ENCODE measurements around the gene TGFBR3. TPM values are rescaled to one million over a fixed set of nuclear protein-coding genes. Genes with fewer than 3 reads are reported as not detected.
A peak's percentile ranks its signal among the peaks of the same experiment; 100 is the strongest.

Gene TGFBR3
- total RNA-seq, 1 experiment from 2014 or later = 14.5 TPM

DNA sequence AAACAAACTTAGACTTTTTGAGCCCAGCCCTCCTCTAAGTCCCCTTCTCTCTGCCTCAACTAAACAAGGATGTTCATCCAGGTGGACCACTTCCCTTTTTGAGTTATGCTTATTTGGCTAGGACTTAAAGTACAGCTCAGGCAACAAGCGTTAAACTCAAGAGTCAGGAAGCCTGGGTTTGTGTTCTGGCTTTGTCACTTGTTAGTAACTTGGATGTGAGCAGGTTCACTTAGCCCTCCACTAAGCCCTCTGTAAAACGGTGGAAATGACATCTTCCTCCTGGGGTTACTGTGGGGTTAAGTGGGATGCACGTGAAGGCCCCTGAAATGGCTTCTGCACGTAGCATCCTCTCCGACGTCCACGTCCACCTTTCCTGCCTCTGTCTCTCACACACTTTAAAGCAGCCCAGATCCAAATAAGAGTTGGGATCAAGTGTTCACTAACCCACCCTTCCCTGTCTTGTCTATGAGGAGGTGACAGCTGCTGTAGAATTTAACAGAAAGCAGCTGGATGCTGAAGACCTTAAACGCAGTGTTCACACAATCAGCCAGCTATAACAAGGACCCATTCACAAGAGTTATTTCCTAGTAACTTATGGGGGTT, 152.7 kb downstream of the TGFBR3 start:
- Histone ChIP-seq H3K27ac (ENCODE audit: low read length) (peak overlapping the region; percentile 82), H3K4me3 (ENCODE audit: low read depth in 2 of 2, low read length in 2 of 2) (no peak overlapping the region), H3K4me1 (ENCODE audit: control insufficient read depth, insufficient read depth, low read length) (peaks cover 69% of the 10 kb centered on the region), H3K36me3 (ENCODE audit: control insufficient read depth, insufficient read depth, low read length) (no peaks in the 10 kb centered on the region), H3K27me3 (ENCODE audit: control insufficient read depth, insufficient read depth, low read length) (no peaks in the 10 kb centered on the region), H3K9me3 (ENCODE audit: control insufficient read depth, insufficient read depth, low read depth, low read length) (no peaks in the 10 kb centered on the region)
- DNase-seq (ENCODE audit: low read depth, low spot score) = no peak
- no peak for ATAC-seq
- no TSS peak for BruUV-seq (replicated peaks)
- CTCF ChIA-PET = no interaction called here
- in situ Hi-C loops (cut with HindIII; ENCODE audit: low pct_unique_long_range_greater_than_20kb, low sequenced_read_pairs) = no loop called here
- POLR2A ChIA-PET = no interaction called here
- intact Hi-C loops (cut with micrococcal nuclease; ENCODE audit: unreplicated experiment) = loop anchor here (10.0 kb wide), 1 partner anchor 198 kb away; no protein-coding TSS in a partner anchor
- TF ChIP-seq, protein P1, sequence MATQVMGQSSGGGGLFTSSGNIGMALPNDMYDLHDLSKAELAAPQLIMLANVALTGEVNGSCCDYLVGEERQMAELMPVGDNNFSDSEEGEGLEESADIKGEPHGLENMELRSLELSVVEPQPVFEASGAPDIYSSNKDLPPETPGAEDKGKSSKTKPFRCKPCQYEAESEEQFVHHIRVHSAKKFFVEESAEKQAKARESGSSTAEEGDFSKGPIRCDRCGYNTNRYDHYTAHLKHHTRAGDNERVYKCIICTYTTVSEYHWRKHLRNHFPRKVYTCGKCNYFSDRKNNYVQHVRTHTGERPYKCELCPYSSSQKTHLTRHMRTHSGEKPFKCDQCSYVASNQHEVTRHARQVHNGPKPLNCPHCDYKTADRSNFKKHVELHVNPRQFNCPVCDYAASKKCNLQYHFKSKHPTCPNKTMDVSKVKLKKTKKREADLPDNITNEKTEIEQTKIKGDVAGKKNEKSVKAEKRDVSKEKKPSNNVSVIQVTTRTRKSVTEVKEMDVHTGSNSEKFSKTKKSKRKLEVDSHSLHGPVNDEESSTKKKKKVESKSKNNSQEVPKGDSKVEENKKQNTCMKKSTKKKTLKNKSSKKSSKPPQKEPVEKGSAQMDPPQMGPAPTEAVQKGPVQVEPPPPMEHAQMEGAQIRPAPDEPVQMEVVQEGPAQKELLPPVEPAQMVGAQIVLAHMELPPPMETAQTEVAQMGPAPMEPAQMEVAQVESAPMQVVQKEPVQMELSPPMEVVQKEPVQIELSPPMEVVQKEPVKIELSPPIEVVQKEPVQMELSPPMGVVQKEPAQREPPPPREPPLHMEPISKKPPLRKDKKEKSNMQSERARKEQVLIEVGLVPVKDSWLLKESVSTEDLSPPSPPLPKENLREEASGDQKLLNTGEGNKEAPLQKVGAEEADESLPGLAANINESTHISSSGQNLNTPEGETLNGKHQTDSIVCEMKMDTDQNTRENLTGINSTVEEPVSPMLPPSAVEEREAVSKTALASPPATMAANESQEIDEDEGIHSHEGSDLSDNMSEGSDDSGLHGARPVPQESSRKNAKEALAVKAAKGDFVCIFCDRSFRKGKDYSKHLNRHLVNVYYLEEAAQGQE (IDR thresholded peaks at IDR 0.05; ENCODE audit: insufficient read depth in 1 of 2, low read depth in 2 of 2, low read length in 1 of 2) = no peak
- TF ChIP-seq TCF7L2 (IDR thresholded peaks at IDR 0.05; ENCODE audit: low read depth, low read length) (no peak), SIN3A (IDR thresholded peaks at IDR 0.05; ENCODE audit: borderline replicate concordance, insufficient read depth, low read depth, low read length) (no peak), POLR2AphosphoS5 (IDR thresholded peaks at IDR 0.05; ENCODE audit: low read depth, low read length) (no peak)
- TF ChIP-seq, protein P2, sequence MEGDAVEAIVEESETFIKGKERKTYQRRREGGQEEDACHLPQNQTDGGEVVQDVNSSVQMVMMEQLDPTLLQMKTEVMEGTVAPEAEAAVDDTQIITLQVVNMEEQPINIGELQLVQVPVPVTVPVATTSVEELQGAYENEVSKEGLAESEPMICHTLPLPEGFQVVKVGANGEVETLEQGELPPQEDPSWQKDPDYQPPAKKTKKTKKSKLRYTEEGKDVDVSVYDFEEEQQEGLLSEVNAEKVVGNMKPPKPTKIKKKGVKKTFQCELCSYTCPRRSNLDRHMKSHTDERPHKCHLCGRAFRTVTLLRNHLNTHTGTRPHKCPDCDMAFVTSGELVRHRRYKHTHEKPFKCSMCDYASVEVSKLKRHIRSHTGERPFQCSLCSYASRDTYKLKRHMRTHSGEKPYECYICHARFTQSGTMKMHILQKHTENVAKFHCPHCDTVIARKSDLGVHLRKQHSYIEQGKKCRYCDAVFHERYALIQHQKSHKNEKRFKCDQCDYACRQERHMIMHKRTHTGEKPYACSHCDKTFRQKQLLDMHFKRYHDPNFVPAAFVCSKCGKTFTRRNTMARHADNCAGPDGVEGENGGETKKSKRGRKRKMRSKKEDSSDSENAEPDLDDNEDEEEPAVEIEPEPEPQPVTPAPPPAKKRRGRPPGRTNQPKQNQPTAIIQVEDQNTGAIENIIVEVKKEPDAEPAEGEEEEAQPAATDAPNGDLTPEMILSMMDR (IDR thresholded peaks at IDR 0.05) = no peak

DNA sequence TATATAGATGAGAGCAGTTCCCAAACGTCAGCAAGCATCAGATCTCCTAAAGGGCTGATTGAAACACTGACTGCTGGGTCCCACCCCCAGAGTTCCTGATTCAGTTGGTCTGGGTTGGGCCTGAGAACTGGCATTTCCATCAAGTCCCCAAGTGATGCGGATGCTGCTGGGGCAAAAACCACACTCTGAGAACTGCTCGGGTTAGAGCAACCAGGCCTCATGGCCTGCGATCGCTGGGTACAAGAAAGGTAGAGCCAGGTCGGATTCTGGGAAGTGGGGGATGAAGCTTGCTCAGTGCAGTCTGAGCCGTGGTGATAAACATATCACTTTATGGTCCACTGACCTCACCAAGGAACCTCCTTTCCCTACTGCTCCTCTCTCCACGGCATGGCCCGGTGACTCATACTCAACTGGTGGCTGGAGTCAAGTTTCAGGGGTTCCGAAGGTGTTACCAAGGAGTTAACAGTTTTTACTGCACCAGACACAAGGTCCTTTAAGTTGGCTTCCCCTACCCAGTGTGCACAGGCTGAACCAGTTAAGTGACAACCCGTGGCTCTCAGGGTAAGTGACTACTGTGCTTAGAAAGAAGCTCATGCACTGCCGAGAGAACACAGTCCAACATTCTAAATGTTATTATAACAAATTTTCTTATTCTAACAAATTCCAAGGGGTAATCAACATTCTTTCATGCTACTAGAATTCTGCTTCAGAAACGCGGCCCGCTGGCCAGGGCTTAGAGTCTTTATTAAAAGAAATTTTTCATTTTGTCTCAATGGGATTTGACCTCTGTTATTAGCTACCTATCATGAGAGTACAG, 153.5 kb downstream of the TGFBR3 start:
- Histone ChIP-seq H3K36me3 (ENCODE audit: control insufficient read depth, insufficient read depth, low read length) (no peaks in the 10 kb centered on the region), H3K9me3 (ENCODE audit: control insufficient read depth, insufficient read depth, low read depth, low read length) (no peaks in the 10 kb centered on the region), H3K4me3 (ENCODE audit: low read depth in 2 of 2, low read length in 2 of 2) (no peak overlapping the region), H3K27ac (ENCODE audit: low read length) (peak overlapping the region; percentile 82), H3K27me3 (ENCODE audit: control insufficient read depth, insufficient read depth, low read length) (no peaks in the 10 kb centered on the region), H3K4me1 (ENCODE audit: control insufficient read depth, insufficient read depth, low read length) (peaks cover 62% of the 10 kb centered on the region)
- BruUV-seq (replicated peaks) = no TSS peak
- POLR2A ChIA-PET = interaction anchor here (0.6 kb wide), 1 partner anchor 146 kb away, joined by 4 read pairs; no protein-coding TSS in a partner anchor
- intact Hi-C loops (cut with micrococcal nuclease; ENCODE audit: unreplicated experiment) (loop anchor here (10.0 kb wide), 1 partner anchor 198 kb away; no protein-coding TSS in a partner anchor), in situ Hi-C loops (cut with HindIII; ENCODE audit: low pct_unique_long_range_greater_than_20kb, low sequenced_read_pairs) (no loop called here)
- peak; percentile 69 for ATAC-seq
- no peak for DNase-seq (ENCODE audit: low read depth, low spot score)
- CTCF ChIA-PET = no interaction called here
- peak; percentile 39; the same call in 1 of the 2 replicates for TF ChIP-seq TCF7L2 (IDR thresholded peaks at IDR 0.05; ENCODE audit: low read depth, low read length)
- TF ChIP-seq SIN3A (IDR thresholded peaks at IDR 0.05; ENCODE audit: borderline replicate concordance, insufficient read depth, low read depth, low read length) = no peak
- TF ChIP-seq, protein P2 (IDR thresholded peaks at IDR 0.05) = no peak
- TF ChIP-seq POLR2AphosphoS5 (IDR thresholded peaks at IDR 0.05; ENCODE audit: low read depth, low read length) = no peak; the same call in 1 of the 2 replicates
- TF ChIP-seq, protein P1 (IDR thresholded peaks at IDR 0.05; ENCODE audit: insufficient read depth in 1 of 2, low read depth in 2 of 2, low read length in 1 of 2) = peak in 1 of 2 experiments; percentile 35; a peak in 1 of 4 replicates

Measured in Panc1 (cell line).